GM21576 (cell line): ENCODE results near the gene SNTB2.
"Not testable (repeated sequence)": the region's sequence is repeated elsewhere in the genome, so short reads cannot be mapped to it uniquely, and the experiment has no call there.

Experiments used
- ATAC-seq: cut with Tn5 transposase; IDR thresholded peaks from one replicate; pipeline ENCODE4 v1.9.1; 2021; ENCODE audit warnings: mild to moderate bottlenecking, moderate library complexity; ENCODE audit not compliant: unreplicated experiment

SNTB2 gene

GRCh38 chr16:69283851-69284250 is 96.9 kb downstream of the SNTB2 start:
- no peak for ATAC-seq

DNA sequence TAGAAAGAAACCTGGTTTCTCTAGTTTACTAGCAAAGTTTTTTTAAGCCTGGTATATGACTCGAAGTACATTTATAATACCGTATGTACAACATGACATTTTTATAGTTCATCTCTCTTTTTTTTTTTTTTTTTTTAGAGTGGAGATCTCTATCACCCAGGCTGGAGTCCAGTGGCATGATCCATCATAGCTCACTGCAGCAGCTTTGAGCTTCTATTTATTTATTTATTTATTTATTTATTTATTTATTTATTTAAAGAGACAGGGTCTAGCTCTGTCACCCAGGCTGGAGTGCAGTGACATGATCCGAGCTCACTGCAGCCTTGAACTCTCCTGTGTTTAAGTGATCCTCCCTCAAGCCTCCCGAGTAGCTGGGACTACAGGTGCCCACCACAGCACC is 98.3 kb downstream of the SNTB2 start:
- ATAC-seq: no peak

DNA sequence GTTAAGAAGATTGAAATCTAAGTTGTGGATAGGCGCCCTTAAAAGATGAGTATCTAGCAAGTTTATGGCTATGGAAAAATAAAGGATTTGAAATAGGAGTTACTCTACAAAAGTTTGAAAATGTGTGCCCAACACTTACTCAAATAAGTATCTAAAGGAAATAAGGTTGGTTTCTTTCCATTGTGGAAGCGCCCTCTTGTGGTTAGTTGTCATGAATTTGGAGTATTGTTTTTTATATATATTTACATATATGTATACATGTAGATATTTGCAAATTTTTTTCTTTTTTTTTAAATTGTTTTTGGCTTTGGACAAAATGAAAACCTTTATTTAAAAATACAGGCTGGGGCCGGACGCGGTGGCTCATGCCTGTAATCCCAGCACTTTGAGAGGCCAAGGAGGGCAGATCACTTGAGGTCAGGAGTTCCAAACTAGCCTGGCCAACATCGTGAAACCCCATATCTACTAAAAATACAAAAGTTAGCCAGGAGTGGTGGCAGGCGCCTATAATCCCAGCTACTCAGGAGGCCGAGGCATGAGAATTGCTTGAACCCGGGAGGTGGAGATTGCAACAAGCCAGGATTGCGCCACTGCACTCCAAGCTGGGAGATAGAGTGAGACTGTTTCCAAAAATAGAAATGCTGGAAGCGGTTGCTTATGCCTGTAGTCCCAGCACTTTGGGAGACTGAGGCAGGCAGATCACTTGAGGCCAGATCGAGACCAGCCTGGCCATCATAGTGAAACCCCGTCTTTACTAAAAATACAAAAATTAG is 100.2 kb downstream of the SNTB2 start:
- ATAC-seq: no peak

DNA sequence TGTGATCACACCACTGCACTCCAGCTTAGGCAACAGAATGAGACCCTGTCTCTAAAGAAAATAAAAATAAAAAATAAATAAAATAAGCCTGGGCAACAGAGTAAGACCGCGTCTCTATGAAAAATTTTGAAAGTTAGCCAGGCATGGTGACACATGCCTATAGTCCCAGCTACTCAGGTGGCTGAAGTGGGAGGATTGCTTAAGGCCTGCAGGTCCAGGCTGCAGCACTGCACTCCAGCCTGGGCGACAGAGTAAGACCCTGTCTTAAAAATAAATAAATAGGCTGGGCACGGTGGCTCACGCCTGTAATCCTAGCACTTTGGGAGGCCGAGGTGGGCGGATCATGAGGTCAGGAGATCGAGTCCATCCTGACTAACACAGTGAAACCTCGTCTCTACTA is 104.7 kb downstream of the SNTB2 start:
- not testable (repeated sequence) for ATAC-seq

DNA sequence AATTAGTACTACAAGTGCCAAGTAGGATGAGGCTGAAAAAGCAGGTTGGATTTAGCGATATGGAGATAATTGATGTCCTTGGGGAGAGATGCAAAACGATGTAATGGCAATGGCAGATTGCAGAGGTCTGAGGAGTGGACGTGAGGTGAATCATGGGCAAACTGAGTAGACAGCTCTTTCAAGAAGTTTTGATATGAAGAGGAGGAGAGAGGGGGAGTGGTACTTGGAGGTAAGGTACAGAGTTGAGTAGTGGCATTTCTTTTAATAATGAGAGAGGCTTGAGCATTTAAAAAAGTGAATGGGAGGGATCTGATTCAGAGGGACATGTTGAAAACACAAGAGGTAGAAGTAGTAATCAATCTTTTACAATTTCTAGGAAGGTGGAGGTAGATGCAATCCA is 106.4 kb downstream of the SNTB2 start:
- ATAC-seq: no peak

DNA sequence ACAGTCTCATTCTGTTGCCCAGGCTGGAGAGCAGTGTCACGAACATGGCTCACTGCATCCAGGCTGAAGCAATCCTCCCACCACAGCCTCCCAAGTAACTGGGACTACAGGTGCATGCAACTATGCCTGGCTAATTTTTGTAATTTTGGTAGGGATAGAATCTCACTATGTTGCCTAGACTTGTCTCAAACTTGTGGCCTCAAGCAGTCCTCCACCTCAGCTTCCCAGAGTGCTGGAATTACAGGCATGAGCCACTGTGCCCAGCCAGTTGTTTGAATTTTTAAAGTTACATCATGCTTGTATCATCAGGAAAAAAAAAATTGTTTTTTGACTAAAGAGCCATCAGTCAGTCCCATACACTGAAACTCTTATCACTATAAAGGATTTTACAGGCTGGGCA is 107.1 kb downstream of the SNTB2 start:
- ATAC-seq: no peak

DNA sequence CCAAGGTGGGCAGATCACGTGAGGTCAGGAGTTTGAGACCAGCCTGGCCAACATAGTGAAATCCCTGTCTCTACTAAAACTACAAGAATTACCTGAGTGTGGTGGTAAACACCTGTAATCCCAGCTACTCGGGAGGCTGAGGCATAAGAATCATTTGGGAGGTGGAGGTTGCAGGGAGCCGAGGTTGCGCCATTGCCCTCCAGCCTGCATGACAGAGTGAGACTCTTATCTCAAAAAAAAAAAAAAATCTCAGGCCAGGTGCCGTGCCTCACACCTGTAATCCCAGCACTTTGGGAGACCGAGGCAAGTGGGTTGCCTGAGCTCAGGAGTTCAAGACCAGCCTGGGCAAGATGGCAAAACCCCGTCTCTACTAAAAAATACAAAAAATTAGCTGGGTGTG is 109.8 kb downstream of the SNTB2 start:
- ATAC-seq: not testable (repeated sequence)

- ATAC-seq: no peak
Measured at GRCh38 chr16:69298261-69298660, 111.3 kb downstream of the SNTB2 start.

DNA sequence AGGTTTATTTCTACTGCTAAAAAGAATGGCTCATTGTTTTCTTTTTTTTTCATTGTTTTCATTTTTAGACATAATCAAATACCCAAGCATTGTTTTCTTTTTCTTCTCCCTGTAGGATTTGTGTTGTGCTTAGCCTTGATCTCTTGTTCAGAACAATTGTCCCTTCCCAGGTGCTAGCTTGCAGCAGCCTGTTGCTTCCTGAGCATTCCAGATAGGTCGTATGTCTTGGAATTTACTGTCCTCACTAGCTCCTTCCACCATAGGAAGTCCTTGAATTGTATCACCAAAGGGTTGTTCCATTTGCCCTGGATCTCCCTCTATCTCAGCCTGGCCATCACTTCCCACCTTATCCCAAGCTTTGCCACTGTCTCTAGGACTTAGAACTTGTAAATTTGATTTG is 114.2 kb downstream of the SNTB2 start:
- no peak for ATAC-seq

- ATAC-seq: no peak
Measured at GRCh38 chr16:69301861-69302260, 114.9 kb downstream of the SNTB2 start.

GRCh38 chr16:69302301-69302700 is 115.3 kb downstream of the SNTB2 start:
- ATAC-seq: no peak

DNA sequence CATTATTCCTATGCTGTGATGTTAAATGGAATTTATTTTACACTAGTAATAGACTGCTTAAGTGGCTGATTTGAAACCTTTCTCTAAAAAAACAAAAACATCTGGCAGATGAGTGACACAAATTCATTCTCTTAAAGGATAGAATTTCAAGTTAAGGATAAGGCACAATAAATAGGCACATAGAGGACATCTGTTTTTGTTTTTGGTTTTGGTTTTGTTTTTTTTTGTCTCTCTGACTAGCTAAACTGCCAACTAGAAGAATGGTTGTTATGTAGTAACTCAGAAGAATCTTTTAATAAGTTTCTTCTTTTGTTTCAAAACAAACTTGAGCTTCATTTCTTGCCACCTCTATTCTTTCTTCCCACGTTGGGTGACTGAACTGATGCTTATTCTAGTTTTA is 119.1 kb downstream of the SNTB2 start:
- no peak for ATAC-seq

DNA sequence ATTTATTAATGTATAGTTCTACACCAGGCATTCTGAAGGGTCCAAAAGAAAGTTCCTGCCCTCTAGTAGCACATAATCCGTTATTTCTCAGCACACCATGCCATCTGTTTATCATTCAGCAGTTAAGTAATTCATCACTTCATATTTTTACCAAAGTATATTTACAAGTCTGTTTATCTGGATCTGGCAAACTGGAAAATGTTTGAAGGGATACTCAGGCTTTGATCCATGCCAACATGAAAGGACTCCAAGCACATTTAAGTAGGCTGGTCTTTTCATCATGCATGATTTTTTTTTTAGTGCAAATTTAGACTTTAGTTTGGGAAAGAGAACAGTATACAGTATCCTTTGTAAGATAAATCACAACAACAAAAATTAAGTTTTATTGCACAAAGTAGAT is 120.1 kb downstream of the SNTB2 start:
- ATAC-seq: no peak

DNA sequence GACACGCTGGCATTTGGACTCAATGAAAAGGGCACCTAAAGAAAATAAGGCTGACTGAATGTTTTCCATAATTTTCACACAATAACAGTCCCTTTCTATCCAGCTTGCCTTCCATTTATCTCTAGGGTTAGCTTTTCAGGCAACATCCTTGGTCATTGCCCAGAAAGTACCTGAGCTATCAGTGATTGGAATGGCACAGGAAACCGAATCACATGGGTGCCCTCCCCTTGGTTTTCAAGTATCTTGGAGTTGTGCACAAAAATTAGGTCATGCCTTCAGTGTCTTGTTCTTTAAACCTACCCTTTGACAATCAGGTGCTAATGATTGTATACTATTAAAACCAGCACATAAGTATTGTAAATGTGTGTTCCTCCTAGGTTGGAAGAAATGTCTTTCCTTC is 120.9 kb downstream of the SNTB2 start:
- ATAC-seq: no peak

GRCh38 chr16:69309316-69309715 is 122.4 kb downstream of the SNTB2 start:
- no peak for ATAC-seq

DNA sequence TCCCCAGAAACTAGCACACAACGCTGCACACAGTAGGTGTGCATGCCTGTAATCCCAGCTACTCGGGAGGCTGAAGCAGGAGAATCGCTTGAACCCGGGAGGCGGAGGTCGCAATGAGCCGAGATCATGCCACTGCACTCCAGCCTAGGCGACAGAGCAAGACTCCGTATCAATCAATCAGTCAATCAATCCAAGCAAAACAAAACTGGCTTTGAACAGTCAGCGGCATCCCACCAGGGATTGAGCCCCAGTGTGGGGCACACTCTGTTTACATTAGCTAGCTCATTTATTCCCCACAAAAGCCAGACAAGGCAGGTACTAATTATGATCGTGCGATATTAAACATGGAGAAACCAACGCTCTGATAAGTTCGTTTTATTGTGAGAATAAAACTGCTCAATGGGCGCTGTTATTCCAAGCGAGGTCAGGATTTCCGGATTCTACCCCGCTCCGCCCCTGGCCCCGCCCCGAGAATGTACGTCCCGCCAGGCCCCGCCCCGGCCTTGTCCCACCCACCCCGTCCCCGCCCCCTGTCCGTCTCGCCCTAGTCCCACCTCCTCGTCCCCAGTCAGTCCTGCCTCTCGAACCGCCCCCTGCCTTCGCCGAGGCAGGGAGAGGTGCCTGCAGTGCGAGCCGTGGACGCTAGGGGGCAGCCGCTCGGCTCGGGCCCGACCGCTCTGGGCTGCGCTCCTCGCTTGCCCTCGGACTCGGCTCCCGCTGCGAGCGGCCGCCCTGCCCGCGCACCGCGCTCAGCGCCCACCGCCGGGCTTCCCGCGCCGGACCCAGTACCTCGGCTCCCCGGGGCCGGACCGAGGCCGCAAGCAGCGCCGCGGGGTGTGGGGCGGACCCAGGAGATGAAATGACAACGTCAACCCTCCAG is 123.9 kb downstream of the SNTB2 start, which contains the start of gene VPS4A:
VPS4A (plus strand) TSS at position 698 of the 880 bp plus-strand sequence; CDS start at position 860, 162 bp downstream.
- ATAC-seq: peak; percentile 94

GRCh38 chr16:69311533-69312387 is 124.8 kb downstream of the SNTB2 start:
- peak; percentile 30 for ATAC-seq

DNA sequence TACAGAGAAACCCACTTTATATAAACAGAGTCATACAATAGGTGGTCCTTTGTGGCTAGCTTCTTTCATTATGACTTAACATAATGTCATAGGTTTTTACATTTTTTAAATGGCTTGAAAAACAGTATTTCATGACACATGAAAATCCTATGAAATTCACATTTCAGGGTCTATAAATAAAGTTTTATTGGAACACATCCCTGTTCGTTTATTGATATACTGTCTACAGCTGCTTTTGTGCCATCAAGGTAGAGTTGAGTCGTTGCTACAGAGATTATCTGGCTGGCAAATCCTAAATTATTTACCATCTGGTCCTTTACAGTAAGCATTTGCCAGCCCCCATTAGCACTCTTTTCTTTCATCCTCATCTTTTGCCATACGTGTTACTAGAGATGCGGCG is 126.5 kb downstream of the SNTB2 start:
- no peak for ATAC-seq

DNA sequence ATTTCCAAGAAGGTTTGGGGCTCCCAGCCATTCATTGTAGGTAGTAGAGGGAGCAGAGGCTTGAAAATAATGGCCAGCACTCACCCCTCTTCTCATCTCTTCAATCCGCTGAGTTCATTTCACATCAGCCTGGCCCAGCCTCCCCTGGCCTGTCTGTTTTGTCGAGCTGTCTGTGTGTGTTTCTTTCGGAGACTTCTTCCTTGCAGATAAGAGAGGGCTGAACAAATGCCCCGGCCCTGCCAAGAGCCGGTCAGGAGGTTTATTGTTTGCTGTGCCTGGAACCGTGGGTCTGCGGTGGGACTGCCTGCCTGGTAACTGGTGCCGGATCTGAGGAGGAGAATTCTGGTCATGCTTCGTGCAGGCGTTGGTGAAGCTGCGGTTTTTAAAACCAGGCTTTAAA is 127.6 kb downstream of the SNTB2 start:
- no peak for ATAC-seq

GRCh38 chr16:69315486-69316311 is 128.7 kb downstream of the SNTB2 start:
- ATAC-seq: no peak
